Esophagus squamous epithelium (tissue), 4 donors: ENCODE data around the gene NYAP1.

ENCODE experiments used
- POLR2A ChIP-seq, 4 donors: fragments of 450-650 bp; IDR thresholded peaks; one replicate each; pipeline ENCODE4 v1.6.1; 2017; ENCODE audit warnings: antibody characterized with exemption in 4 of 4, mild to moderate bottlenecking in 4 of 4, moderate library complexity in 3 of 4
- TF ChIP-seq, protein P1 (sequence below), 6 experiments: fragments of 450-650 bp in 4 of 6; fragments of 200-600 bp in 2 of 6; sonication (generic) in 2 of 6; IDR thresholded peaks; one replicate each; pipeline ENCODE4 v1.5.1; 2016 to 2019; ENCODE audit warnings: antibody characterized with exemption in 6 of 6, mild to moderate bottlenecking in 4 of 6, moderate library complexity in 4 of 6

DNA sequence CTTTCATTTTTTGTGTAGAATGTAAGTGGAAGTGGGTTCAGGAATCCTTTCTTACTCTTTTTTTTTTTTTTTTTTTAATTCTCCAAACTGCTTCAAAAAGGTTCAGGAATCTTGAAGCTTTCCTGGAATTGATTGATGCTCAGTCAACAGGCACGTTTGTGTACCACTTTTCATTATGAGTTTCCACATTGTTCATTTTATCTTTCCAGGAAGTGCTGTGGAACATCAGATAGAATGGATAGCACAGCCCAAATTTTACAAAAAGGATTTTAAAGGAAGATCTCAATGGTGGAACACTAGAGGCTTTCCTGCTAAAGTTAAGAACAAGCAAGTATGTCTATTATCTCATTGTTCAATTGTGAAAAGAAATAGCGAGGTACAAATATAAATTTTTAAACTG, 45.6 kb upstream of the NYAP1 start:
- TF ChIP-seq, protein P1, sequence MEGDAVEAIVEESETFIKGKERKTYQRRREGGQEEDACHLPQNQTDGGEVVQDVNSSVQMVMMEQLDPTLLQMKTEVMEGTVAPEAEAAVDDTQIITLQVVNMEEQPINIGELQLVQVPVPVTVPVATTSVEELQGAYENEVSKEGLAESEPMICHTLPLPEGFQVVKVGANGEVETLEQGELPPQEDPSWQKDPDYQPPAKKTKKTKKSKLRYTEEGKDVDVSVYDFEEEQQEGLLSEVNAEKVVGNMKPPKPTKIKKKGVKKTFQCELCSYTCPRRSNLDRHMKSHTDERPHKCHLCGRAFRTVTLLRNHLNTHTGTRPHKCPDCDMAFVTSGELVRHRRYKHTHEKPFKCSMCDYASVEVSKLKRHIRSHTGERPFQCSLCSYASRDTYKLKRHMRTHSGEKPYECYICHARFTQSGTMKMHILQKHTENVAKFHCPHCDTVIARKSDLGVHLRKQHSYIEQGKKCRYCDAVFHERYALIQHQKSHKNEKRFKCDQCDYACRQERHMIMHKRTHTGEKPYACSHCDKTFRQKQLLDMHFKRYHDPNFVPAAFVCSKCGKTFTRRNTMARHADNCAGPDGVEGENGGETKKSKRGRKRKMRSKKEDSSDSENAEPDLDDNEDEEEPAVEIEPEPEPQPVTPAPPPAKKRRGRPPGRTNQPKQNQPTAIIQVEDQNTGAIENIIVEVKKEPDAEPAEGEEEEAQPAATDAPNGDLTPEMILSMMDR (IDR thresholded peaks at IDR 0.05), result no peak
- no peak for TF ChIP-seq POLR2A (IDR thresholded peaks at IDR 0.05)
